ENCODE data around the gene ZNF280C.

DNA sequence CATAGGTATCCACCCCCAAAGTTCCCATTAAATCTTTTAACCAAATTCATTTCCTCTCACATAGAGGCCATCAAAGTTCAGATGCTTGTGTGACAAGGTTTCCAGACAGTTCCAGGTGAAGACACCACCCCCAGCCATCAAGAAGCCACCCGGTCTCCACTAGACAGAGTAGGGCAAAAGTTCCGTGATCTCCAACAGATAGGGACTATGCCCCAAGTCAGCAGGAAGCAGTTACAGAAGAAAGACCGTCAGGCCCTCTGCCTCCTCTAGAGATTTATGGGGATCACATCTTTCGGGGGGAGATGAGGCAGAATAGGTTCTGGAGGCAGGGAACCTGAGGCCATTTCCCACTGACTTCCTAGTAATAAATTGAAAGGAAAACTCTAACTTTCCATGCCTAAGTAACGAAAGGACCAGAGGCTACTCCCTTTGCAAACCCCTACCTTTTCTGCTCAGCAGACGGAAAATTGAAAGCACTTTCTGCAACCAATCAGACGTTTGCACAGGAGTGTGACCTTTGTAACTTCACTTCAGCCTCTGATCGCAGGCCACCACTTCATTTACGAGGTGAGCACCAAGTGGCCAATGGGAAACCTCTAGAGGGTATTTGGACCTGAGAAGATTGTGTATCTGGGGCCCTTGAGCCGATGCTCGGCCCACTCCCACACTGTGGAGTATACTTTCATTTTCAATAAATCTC, 18.5 kb upstream of the ZNF280C start:
- TF ChIP-seq YY1 (IDR thresholded peaks at IDR 0.05) = no peak
- TF ChIP-seq, protein P1, sequence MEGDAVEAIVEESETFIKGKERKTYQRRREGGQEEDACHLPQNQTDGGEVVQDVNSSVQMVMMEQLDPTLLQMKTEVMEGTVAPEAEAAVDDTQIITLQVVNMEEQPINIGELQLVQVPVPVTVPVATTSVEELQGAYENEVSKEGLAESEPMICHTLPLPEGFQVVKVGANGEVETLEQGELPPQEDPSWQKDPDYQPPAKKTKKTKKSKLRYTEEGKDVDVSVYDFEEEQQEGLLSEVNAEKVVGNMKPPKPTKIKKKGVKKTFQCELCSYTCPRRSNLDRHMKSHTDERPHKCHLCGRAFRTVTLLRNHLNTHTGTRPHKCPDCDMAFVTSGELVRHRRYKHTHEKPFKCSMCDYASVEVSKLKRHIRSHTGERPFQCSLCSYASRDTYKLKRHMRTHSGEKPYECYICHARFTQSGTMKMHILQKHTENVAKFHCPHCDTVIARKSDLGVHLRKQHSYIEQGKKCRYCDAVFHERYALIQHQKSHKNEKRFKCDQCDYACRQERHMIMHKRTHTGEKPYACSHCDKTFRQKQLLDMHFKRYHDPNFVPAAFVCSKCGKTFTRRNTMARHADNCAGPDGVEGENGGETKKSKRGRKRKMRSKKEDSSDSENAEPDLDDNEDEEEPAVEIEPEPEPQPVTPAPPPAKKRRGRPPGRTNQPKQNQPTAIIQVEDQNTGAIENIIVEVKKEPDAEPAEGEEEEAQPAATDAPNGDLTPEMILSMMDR (IDR thresholded peaks at IDR 0.05; ENCODE audit: low read depth, low read length, missing input control) = no peak
- TF ChIP-seq EGR1 (IDR thresholded peaks at IDR 0.05; ENCODE audit: low read depth in 2 of 2) = no peak
- TF ChIP-seq, protein P2, sequence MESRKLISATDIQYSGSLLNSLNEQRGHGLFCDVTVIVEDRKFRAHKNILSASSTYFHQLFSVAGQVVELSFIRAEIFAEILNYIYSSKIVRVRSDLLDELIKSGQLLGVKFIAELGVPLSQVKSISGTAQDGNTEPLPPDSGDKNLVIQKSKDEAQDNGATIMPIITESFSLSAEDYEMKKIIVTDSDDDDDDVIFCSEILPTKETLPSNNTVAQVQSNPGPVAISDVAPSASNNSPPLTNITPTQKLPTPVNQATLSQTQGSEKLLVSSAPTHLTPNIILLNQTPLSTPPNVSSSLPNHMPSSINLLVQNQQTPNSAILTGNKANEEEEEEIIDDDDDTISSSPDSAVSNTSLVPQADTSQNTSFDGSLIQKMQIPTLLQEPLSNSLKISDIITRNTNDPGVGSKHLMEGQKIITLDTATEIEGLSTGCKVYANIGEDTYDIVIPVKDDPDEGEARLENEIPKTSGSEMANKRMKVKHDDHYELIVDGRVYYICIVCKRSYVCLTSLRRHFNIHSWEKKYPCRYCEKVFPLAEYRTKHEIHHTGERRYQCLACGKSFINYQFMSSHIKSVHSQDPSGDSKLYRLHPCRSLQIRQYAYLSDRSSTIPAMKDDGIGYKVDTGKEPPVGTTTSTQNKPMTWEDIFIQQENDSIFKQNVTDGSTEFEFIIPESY (IDR thresholded peaks at IDR 0.05) = no peak
- no peak for TF ChIP-seq RAD21 (IDR thresholded peaks at IDR 0.05)
- TF ChIP-seq TAF1 (conservative IDR thresholded peaks at IDR 0.05) = no peak

Measured in liver (tissue), 3 donors.